ENCODE data around the gene RAB36. TPM values are rescaled to one million over a fixed set of nuclear protein-coding genes. Genes with fewer than 3 reads are reported as not detected.

Gene RAB36
- total and polyA plus RNA-seq, 4 donors, result 0.22 to 0.56 (median 0.37) TPM

- no peak for TF ChIP-seq CTCF (IDR thresholded peaks at IDR 0.05; ENCODE audit: low read depth, low read length, missing input control)
- TF ChIP-seq JUND (IDR thresholded peaks at IDR 0.05), result no peak
- no peak for TF ChIP-seq NR2F2 (IDR thresholded peaks at IDR 0.05)
- no peak for TF ChIP-seq TAF1 (conservative IDR thresholded peaks at IDR 0.05)
- TF ChIP-seq FOXA1 (IDR thresholded peaks at IDR 0.05), result no peak
- TF ChIP-seq SP1 (IDR thresholded peaks at IDR 0.05), result no peak
- no peak for TF ChIP-seq GABPA (IDR thresholded peaks at IDR 0.05 in 1 of 2, conservative IDR thresholded peaks at IDR 0.05 in 1 of 2)
- no peak for TF ChIP-seq MAX (IDR thresholded peaks at IDR 0.05)
- TF ChIP-seq HNF4G (IDR thresholded peaks at IDR 0.05), result no peak
- TF ChIP-seq RXRA (IDR thresholded peaks at IDR 0.05), result no peak
- no peak for TF ChIP-seq YY1 (IDR thresholded peaks at IDR 0.05)
- DNase-seq (ENCODE audit: low spot score), result no peak
- Histone ChIP-seq H3K36me3 (ENCODE audit: control insufficient read depth in 4 of 4, insufficient read depth in 3 of 4, low read depth in 1 of 4, low read length in 3 of 4) (no peaks in the 10 kb centered on the region), H3K4me1 (ENCODE audit: control insufficient read depth in 4 of 4, insufficient read depth in 4 of 4, low read length in 3 of 4) (peaks cover 9 to 29% (median 23%) of the 10 kb centered on the region in 4 donors), H3K9me3 (ENCODE audit: control insufficient read depth in 4 of 4, low read length in 3 of 4) (no peaks in the 10 kb centered on the region), H3K4me3 (ENCODE audit: low read depth in 1 of 3, low read length in 3 of 3) (no peak overlapping the region), H3K9ac (ENCODE audit: low read depth in 1 of 2, low read length in 2 of 2) (no peak overlapping the region), H3K27ac (ENCODE audit: low read depth in 1 of 2, low read length in 2 of 2) (no peak overlapping the region), H3K27me3 (ENCODE audit: control insufficient read depth in 4 of 4, insufficient read depth in 4 of 4, low read length in 3 of 4) (no peaks in the 10 kb centered on the region)
These were observed 61.6 kb downstream of the RAB36 start for GRCh38 chr22:23206915-23207314.

GRCh38 chr22:23207729-23208393, 62.6 kb downstream of the RAB36 start:
- H3K36me3 ChIP-seq (ENCODE audit: control insufficient read depth in 4 of 4, insufficient read depth in 3 of 4, low read depth in 1 of 4, low read length in 3 of 4), result no peaks in the 10 kb centered on the region
- TF ChIP-seq ATF3 (IDR thresholded peaks at IDR 0.05), result no peak
- no peak for TF ChIP-seq SP1 (IDR thresholded peaks at IDR 0.05)
- TF ChIP-seq GABPA (IDR thresholded peaks at IDR 0.05 in 1 of 2, conservative IDR thresholded peaks at IDR 0.05 in 1 of 2), result no peak
- no peak for TF ChIP-seq EGR1 (IDR thresholded peaks at IDR 0.05; ENCODE audit: low read depth in 2 of 2)
- no peak for TF ChIP-seq JUND (IDR thresholded peaks at IDR 0.05)
- TF ChIP-seq FOXA2 (IDR thresholded peaks at IDR 0.05), result no peak
- no peak for TF ChIP-seq RXRA (IDR thresholded peaks at IDR 0.05)
- no peak for TF ChIP-seq HNF4A (conservative IDR thresholded peaks at IDR 0.05)
- no peak for TF ChIP-seq YY1 (IDR thresholded peaks at IDR 0.05)
- TF ChIP-seq RAD21 (IDR thresholded peaks at IDR 0.05), result no peak
- no peak for TF ChIP-seq TAF1 (conservative IDR thresholded peaks at IDR 0.05)
- TF ChIP-seq HNF4G (IDR thresholded peaks at IDR 0.05), result no peak
- TF ChIP-seq CTCF (IDR thresholded peaks at IDR 0.05; ENCODE audit: low read depth, low read length, missing input control), result no peak
- no peak for TF ChIP-seq MAX (IDR thresholded peaks at IDR 0.05)
- H3K4me1 ChIP-seq (ENCODE audit: control insufficient read depth in 4 of 4, insufficient read depth in 4 of 4, low read length in 3 of 4), result peaks cover 9 to 29% (median 23%) of the 10 kb centered on the region in 4 donors
- no peak for DNase-seq (ENCODE audit: low spot score)
- no peaks in the 10 kb centered on the region for H3K27me3 ChIP-seq (ENCODE audit: control insufficient read depth in 4 of 4, insufficient read depth in 4 of 4, low read length in 3 of 4)
- no peak overlapping the region for H3K4me3 ChIP-seq (ENCODE audit: low read depth in 1 of 3, low read length in 3 of 3)
- no peak overlapping the region for H3K9ac ChIP-seq (ENCODE audit: low read depth in 1 of 2, low read length in 2 of 2)
- 96% methylated on average over 11 of the region's 11 CpGs for WGBS
- H3K27ac ChIP-seq (ENCODE audit: low read depth in 1 of 2, low read length in 2 of 2), result no peak overlapping the region
- no peaks in the 10 kb centered on the region for H3K9me3 ChIP-seq (ENCODE audit: control insufficient read depth in 4 of 4, low read length in 3 of 4)

Data from liver (tissue), 9 donors.